HG02973 (cell line): ENCODE measurements around the gene ITGAX.

ENCODE experiments used
- ATAC-seq: cut with Tn5 transposase; IDR thresholded peaks from one replicate; pipeline ENCODE4 v1.9.1; 2021; ENCODE audit warnings: moderate library complexity; ENCODE audit not compliant: unreplicated experiment

The ITGAX gene

GRCh38 chr16:31347445-31347844, 7.5 kb upstream of the ITGAX start:
- ATAC-seq: no peak

- ATAC-seq: no peak
These were observed 6.4 kb upstream of the ITGAX start for GRCh38 chr16:31348579-31348978.

GRCh38 chr16:31350275-31351005, 4.5 kb upstream of the ITGAX start:
- ATAC-seq: no peak

- no peak for ATAC-seq
These were observed 3.6 kb upstream of the ITGAX start for GRCh38 chr16:31351246-31351941.

- ATAC-seq: no peak
These were observed 3.0 kb upstream of the ITGAX start for GRCh38 chr16:31351942-31352325.

- ATAC-seq: no peak
These were observed 2.4 kb upstream of the ITGAX start for GRCh38 chr16:31352376-31353115.

GRCh38 chr16:31355431-31356100, 590 bp downstream of the ITGAX start:
- no peak for ATAC-seq

- no peak for ATAC-seq
These were observed 1.8 kb downstream of the ITGAX start for GRCh38 chr16:31356566-31357323.

- ATAC-seq: no peak
These were observed 2.5 kb downstream of the ITGAX start for GRCh38 chr16:31357324-31358109.

GRCh38 chr16:31360251-31360650, 5.3 kb downstream of the ITGAX start:
- no peak for ATAC-seq

- ATAC-seq: no peak
These were observed 6.5 kb downstream of the ITGAX start for GRCh38 chr16:31361201-31362110.

GRCh38 chr16:31362476-31363405, 7.8 kb downstream of the ITGAX start:
- no peak for ATAC-seq

- no peak for ATAC-seq
These were observed 8.7 kb downstream of the ITGAX start for GRCh38 chr16:31363721-31364120.

- no peak for ATAC-seq
These were observed 9.4 kb downstream of the ITGAX start for GRCh38 chr16:31364421-31364820.

- ATAC-seq: peak; percentile 70
These were observed 10.3 kb downstream of the ITGAX start for GRCh38 chr16:31365131-31365865.

GRCh38 chr16:31367853-31368252, 12.9 kb downstream of the ITGAX start:
- ATAC-seq: no peak

GRCh38 chr16:31371008-31371407, 16.0 kb downstream of the ITGAX start:
- ATAC-seq: no peak
